GM21825 (cell line): ENCODE results near the gene DRAM1.

ENCODE experiments used
- ATAC-seq: cut with Tn5 transposase; IDR thresholded peaks from one replicate; pipeline ENCODE4 v1.9.1; 2021; ENCODE audit warnings: mild to moderate bottlenecking, moderate library complexity; ENCODE audit not compliant: unreplicated experiment

The DRAM1 gene

GRCh38 chr12:101939856-101940265 is 62.5 kb downstream of the DRAM1 start:
- peak; percentile 36 for ATAC-seq

DNA sequence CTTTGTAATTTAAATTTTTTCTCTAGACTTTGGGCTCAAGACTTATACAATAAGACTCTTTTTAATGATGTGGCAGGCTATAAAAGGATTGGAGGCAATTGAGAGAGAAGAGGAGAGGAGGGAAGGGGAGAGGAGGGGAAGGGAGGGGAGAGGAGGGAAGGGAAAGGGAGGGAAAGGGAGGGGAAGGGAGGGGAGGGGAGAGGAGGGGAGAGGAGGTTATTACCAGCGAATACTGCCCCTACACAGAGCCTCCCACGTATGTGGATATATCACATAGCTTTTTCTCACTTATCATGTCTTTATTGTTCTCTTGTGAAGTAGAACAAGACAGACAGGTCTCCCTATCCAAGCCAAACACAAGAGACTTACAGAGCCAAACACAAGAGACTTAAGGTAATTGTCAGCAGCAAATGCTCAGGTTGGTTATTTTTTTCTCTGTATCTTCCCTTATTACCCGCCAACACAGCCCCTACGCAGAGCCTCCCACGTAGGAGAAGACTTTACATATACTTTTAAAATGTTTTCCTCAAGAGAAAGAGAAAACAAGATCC is 63.1 kb downstream of the DRAM1 start:
- ATAC-seq, result no peak

GRCh38 chr12:101941306-101942249 is 64.2 kb downstream of the DRAM1 start:
- ATAC-seq, result peak; percentile 77

DNA sequence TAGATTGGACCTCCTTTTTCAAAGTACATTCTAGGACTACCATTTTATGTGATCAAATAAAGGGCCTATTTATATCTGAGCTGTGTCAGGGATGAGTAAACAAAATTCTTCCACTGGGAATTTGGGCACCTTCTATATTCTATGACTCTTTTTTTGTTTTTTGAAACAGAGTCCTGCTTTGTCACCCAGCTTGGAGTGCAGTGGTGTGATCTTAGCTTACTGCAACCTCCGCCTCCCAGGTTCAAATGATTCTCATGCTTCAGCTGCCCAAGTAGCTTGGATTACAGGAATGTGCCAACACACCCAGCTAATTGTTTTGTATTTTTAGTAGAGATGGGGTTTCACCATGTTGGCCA is 64.8 kb downstream of the DRAM1 start:
- no peak for ATAC-seq

GRCh38 chr12:101945369-101946232 is 68.2 kb downstream of the DRAM1 start:
- ATAC-seq, result no peak

DNA sequence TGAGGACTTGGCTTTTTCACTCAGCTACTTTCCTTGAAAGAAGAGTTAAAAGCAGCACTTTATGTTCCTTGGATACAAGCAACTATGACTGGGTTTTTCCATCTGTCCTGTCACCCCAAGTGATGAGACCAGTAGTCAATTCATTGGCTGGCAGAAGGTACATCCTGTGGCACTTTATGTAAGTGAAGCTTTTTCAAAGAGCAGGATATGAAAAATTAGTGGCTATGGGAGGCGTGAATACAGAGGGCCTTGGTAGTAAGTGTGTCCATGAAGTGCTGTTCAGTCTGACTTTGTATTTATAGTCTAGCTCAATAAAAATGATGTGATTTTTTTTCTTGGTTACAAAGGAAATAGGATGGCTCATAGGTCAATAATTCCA is 68.8 kb downstream of the DRAM1 start:
- ATAC-seq, result no peak

- no peak for ATAC-seq
Observed at GRCh38 chr12:101947316-101947715, 69.9 kb downstream of the DRAM1 start.

- no peak for ATAC-seq
Observed at GRCh38 chr12:101948365-101948764, 71.0 kb downstream of the DRAM1 start.

- ATAC-seq, result no peak
Observed at GRCh38 chr12:101951002-101951670, 73.8 kb downstream of the DRAM1 start.

GRCh38 chr12:101954113-101954512 is 76.7 kb downstream of the DRAM1 start:
- ATAC-seq, result no peak

DNA sequence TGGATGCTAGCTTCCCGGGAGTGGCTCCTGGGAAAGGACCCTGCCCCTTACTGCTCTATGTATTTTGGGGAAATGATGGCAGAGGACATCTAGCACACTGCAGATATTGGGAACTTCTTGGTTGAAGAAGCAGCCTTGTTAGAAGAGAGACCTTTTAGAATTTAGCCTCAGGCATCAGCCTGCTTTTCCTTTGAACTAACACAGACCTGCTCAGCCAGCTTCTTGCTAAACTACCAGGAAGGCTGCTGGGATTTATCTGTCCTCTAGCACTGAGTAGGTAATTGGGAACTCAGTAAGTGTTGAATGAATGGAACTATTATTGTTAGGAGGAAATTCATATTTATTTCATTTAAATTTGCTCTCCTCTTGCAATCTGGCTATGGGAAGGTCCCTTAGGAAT is 77.3 kb downstream of the DRAM1 start:
- no peak for ATAC-seq

DNA sequence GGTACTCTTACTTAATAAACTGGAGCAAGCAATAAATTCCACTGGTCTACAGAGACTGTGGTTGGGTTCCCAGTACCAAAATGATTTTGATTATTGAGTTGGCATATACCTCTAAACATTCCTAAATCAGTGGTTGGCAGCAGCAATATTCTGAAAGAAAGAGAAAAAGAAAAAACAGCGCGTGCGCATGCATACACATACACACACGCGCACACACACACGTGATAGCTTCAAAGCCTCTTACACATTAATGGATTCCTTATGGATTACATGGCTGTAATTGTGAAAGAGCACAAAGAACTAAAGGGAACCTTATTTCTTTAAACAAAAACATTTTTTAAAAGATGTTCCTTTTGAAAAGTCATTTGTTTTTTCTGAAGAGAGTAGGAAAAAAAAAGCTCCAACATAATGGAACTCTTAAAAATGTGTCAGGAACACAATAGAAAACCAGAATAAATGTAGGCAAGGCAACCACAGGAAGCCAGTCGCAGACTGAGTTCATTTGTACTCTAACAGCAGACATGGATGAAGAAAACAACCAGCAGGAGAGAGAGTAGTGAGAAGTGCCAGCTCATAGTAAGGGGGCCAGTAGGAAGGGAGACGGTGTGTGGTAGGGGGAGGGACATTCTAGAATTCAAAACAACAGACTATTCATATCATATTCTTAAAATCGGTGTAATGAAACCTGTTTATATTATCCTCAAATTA is 80.0 kb downstream of the DRAM1 start:
- ATAC-seq, result no peak

- no peak for ATAC-seq
Observed at GRCh38 chr12:101959607-101960006, 82.2 kb downstream of the DRAM1 start.

DNA sequence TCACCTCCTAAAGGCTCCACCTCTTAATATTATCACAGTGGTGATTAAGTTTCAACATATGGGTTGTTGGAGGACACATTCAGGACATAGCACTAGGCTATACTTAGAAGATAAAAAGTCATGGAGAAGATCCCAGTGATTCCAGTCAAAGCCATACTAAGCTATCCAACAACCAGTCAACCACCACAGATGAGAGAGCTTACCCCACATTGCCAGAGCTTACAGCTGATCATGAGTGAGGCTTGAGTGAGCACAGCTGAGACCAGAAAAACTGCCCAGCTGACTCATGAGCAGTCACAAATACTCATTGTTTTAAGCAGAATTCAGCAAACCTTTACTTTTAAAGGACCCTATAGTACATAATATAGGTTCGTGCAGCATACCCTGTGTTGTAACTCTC is 85.1 kb downstream of the DRAM1 start:
- ATAC-seq, result no peak

DNA sequence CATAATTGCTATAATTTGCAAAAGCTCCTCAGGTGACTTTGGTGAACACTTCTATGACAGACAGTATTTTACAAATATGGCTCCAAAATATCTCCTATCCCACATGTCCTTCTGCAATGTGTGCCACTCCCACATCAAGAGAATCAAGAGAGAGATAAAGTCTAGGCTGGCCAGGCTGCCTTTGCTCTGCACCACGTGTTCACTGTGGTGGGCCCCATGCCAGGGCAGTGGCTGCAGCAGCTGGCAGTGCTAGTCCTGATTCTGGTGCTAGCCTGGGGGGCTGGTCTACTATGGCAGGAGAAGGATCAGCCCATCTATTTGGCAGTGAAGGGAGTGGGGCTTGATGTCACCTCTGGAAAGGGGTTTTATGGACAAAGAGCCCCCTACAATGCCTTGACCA is 86.3 kb downstream of the DRAM1 start:
- ATAC-seq, result no peak

DNA sequence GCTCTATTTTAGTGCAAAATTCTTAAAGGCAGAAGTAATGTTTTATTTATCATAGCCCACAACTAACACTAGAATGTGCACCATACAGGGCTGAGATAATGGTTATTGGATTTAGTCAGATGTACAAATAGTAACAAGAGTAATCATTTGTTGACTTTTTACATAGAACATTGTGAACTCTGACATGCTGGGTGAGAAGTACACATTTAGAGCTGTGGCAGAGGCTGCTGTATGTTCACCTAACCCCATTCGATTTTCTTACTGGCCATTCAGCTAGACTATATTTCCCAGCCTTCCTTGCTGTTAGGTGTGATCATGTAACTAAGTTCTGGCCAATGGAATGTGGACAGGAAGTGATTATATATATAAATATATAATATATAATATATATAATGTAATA is 89.1 kb downstream of the DRAM1 start:
- no peak for ATAC-seq

DNA sequence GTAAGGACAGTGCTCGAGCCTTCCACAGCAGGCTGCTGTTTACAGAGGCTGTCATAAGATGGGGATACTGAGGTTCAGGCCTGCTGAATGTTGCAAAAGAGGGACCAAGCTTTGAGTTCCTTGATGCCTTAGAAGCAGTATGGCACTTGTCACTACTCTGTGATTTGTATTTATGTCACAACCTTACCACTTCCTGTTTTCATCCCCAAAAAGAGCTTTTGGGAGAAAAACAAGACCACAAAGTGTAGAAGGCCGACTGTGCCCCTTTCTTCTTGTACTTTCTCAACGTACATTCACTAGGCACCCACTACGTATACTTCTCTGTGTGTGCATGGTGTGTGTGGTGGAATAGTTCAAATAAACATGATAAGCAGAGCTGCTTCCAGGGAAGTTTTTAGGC is 90.1 kb downstream of the DRAM1 start:
- ATAC-seq, result no peak

- no peak for ATAC-seq
Observed at GRCh38 chr12:101968770-101969169, 91.4 kb downstream of the DRAM1 start.
